Measurements from ENCODE around the gene CYFIP1.

CYFIP1 gene

GRCh38 chr15:22831473-22831872, 148.7 kb downstream of the CYFIP1 start:
- Histone ChIP-seq H3K79me2 (ENCODE audit: insufficient read depth, low read length) (no peaks in the 10 kb centered on the region), H3K27me3 (ENCODE audit: low read length) (no peaks in the 10 kb centered on the region), H3K27ac (ENCODE audit: low read depth, low read length) (no peak overlapping the region), H4K20me1 (ENCODE audit: low read depth, low read length) (no peaks in the 10 kb centered on the region), H3K9ac (ENCODE audit: low read length) (no peak overlapping the region), H3K4me3 (ENCODE audit: insufficient read depth, low read length, poor library complexity, severe bottlenecking) (no peak overlapping the region), H3K36me3 (ENCODE audit: low read length) (no peaks in the 10 kb centered on the region; the same call in 1 of the 2 replicates), H3K9me2 (replicated peaks; ENCODE audit: insufficient read depth, low read length) (no peaks in the 10 kb centered on the region), H3F3A (ENCODE audit: insufficient read depth) (peaks cover 14% of the 10 kb centered on the region), H3K9me3 (ENCODE audit: insufficient read depth, low read length) (no peaks in the 10 kb centered on the region), H3K4me2 (ENCODE audit: low read depth, low read length, poor library complexity, severe bottlenecking) (no peak overlapping the region), H2AFZ (ENCODE audit: low read depth, low read length, severe bottlenecking) (no peak overlapping the region)
- TF ChIP-seq EZH2phosphoT487 (conservative IDR thresholded peaks at IDR 0.05; ENCODE audit: low read length), result no peak
- no peak for TF ChIP-seq CTCF (IDR thresholded peaks at IDR 0.05; ENCODE audit: insufficient read depth, low read length, poor library complexity, severe bottlenecking)

DNA sequence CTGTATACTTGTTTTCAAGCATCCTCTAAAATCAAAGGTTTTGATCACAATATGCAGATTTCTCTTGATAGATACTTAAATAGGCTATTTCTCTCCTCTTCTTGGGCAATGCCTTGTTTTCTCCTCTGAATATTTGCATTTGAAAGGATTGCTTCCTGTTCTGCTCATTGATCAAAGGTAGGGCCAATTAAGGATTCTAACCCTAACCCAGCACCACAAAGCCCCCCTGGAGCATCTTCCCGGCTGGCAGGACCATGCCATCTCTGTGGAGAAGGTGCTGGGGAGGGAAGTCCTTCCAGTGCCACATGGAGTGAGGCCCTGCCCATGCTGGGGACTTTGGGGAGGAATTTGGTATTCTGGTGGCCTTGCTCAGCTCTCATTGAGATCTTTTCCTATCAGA, 153.0 kb downstream of the CYFIP1 start:
- Histone ChIP-seq H3K4me2 (ENCODE audit: low read depth, low read length, poor library complexity, severe bottlenecking) (no peak overlapping the region), H3K27me3 (ENCODE audit: low read length) (no peaks in the 10 kb centered on the region), H3F3A (ENCODE audit: insufficient read depth) (no peaks in the 10 kb centered on the region), H3K4me3 (ENCODE audit: insufficient read depth, low read length, poor library complexity, severe bottlenecking) (no peak overlapping the region), H3K79me2 (ENCODE audit: insufficient read depth, low read length) (no peaks in the 10 kb centered on the region), H2AFZ (ENCODE audit: low read depth, low read length, severe bottlenecking) (no peak overlapping the region), H3K9ac (ENCODE audit: low read length) (no peak overlapping the region), H4K20me1 (ENCODE audit: low read depth, low read length) (no peaks in the 10 kb centered on the region), H3K9me3 (ENCODE audit: insufficient read depth, low read length) (no peaks in the 10 kb centered on the region), H3K36me3 (ENCODE audit: low read length) (no peaks in the 10 kb centered on the region; the same call in 1 of the 2 replicates), H3K27ac (ENCODE audit: low read depth, low read length) (no peak overlapping the region), H3K9me2 (replicated peaks; ENCODE audit: insufficient read depth, low read length) (no peaks in the 10 kb centered on the region)
- TF ChIP-seq CTCF (IDR thresholded peaks at IDR 0.05; ENCODE audit: insufficient read depth, low read length, poor library complexity, severe bottlenecking) (no peak), EZH2phosphoT487 (conservative IDR thresholded peaks at IDR 0.05; ENCODE audit: low read length) (no peak)

DNA sequence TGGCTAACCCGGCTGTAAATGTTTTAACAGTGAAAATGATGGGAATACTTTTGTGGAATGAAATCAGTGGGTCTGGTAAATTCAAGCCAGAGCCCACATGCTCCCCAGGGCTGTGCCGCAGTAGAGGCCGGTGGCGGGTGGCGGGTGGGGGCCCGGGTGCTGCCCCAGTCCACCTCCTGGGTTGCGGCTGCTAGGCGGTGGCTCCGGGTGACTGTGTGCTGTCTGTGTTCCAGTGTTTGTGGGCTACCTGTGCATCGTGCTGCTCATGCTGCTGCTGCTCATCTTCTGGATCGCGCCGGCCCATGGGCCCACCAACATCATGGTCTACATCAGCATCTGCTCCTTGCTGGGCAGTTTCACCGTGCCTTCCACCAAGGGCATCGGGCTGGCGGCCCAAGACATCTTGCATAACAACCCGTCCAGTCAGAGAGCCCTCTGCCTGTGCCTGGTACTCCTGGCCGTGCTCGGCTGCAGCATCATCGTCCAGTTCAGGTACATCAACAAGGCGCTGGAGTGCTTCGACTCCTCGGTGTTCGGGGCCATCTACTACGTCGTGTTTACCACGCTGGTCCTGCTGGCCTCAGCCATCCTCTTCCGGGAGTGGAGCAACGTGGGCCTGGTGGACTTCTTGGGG, 156.6 kb downstream of the CYFIP1 start:
- Histone ChIP-seq H3K27me3 (ENCODE audit: low read length) (no peaks in the 10 kb centered on the region), H2AFZ (ENCODE audit: low read depth, low read length, severe bottlenecking) (no peak overlapping the region)

More for the DNA sequence above, 156.6 kb downstream of the CYFIP1 start:
- Histone ChIP-seq H3F3A (ENCODE audit: insufficient read depth) (no peaks in the 10 kb centered on the region), H3K79me2 (ENCODE audit: insufficient read depth, low read length) (no peaks in the 10 kb centered on the region), H3K4me2 (ENCODE audit: low read depth, low read length, poor library complexity, severe bottlenecking) (no peak overlapping the region), H3K9me2 (replicated peaks; ENCODE audit: insufficient read depth, low read length) (no peaks in the 10 kb centered on the region), H3K27ac (ENCODE audit: low read depth, low read length) (no peak overlapping the region), H4K20me1 (ENCODE audit: low read depth, low read length) (no peaks in the 10 kb centered on the region; the same call in 1 of the 2 replicates), H3K36me3 (ENCODE audit: low read length) (peaks cover 3% of the 10 kb centered on the region; the same call in 1 of the 2 replicates), H3K4me3 (ENCODE audit: insufficient read depth, low read length, poor library complexity, severe bottlenecking) (no peak overlapping the region), H3K9me3 (ENCODE audit: insufficient read depth, low read length) (no peaks in the 10 kb centered on the region), H3K9ac (ENCODE audit: low read length) (no peak overlapping the region)
- TF ChIP-seq EZH2phosphoT487 (conservative IDR thresholded peaks at IDR 0.05; ENCODE audit: low read length) (no peak), CTCF (IDR thresholded peaks at IDR 0.05; ENCODE audit: insufficient read depth, low read length, poor library complexity, severe bottlenecking) (no peak)

Measured in SU-DHL-6 (cell line).